Spinal cord (tissue), 10 donors: ENCODE results near the gene SESN3. TPM values are rescaled to one million over a fixed set of nuclear protein-coding genes. Genes with fewer than 3 reads are reported as not detected.
A peak's percentile ranks its signal among the peaks of the same experiment; 100 is the strongest.
"Not testable (repeated sequence)": the region's sequence is repeated elsewhere in the genome, so short reads cannot be mapped to it uniquely, and the experiment has no call there.

Source experiments
- DNase-seq, 6 donors: peaks; one replicate each; pipeline versions ENCODE4 v3.0.0 to v3.0.0-alpha.2; 2013 to 2015; ENCODE audit warnings: low spot score in 6 of 6, low read depth in 4 of 6
- H3K27ac ChIP-seq: one replicate; pipeline ENCODE4 v1.5.1; 2013; ENCODE audit warnings: low read depth, low read length, control low read depth
- H3K27me3 ChIP-seq: one replicate; pipeline ENCODE4 v1.6.1; 2013; ENCODE audit warnings: low read length; ENCODE audit not compliant: control insufficient read depth, insufficient read depth
- H3K36me3 ChIP-seq: one replicate; pipeline ENCODE4 v1.6.1; 2013; ENCODE audit warnings: low read length; ENCODE audit not compliant: control insufficient read depth, insufficient read depth
- H3K4me1 ChIP-seq: one replicate; pipeline ENCODE4 v1.6.1; 2013; ENCODE audit warnings: low read length; ENCODE audit not compliant: control insufficient read depth, insufficient read depth
- H3K4me3 ChIP-seq: one replicate; pipeline ENCODE4 v1.5.1; 2013; ENCODE audit warnings: low read depth, low read length, control low read depth
- H3K9me3 ChIP-seq: one replicate; pipeline ENCODE4 v1.6.1; 2013; ENCODE audit warnings: low read length; ENCODE audit not compliant: control insufficient read depth, insufficient read depth
- WGBS: methylation state at CpG from one replicate; pipeline ENCODE4 v1.1.5; 2013; ENCODE audit warnings: missing lambda C conversion rate; ENCODE audit not compliant: insufficient coverage; 5-methylcytosine and 5-hydroxymethylcytosine counted together
- long read RNA-seq, 4 donors: transcript quantifications; one replicate each; lab custom pipeline, GENCODE V29; 2026
- polyA plus RNA-seq, 2 donors: library from polyadenylated mRNA; unstranded; fragments of 120-200 nt; gene quantifications; one replicate each; pipeline ENCODE4 v1.2.1, GENCODE V29; 2013; ENCODE audit not compliant: insufficient read length in 2 of 2
- total RNA-seq, 2 donors: library from RNA; depleted of rRNA in 1 of 2; stranded (reverse); fragments of 120-200 nt in 1 of 2; fragments of >200 nt in 1 of 2; gene quantifications; one replicate each; pipeline versions ENCODE4 v1.2.3 to v1.2.4, GENCODE V29; 2013 to 2014
- donor health status: healthy.

SESN3 gene
- total RNA-seq (100 to 1,000 TPM; 101 to 162 TPM), polyA plus RNA-seq (100 to 1,000 TPM in 1 of 2 donors, 10 to 100 TPM in 1; 67.9 to 120 TPM)
- long read RNA-seq, donor 1, full-length matches to known transcripts: 7 of 7 reads
- long read RNA-seq, donor 1, partial matches to known transcripts: 0 of 7 reads
- long read RNA-seq, donor 1, other reads (novel, unspliced or antisense): 0 of 7 reads
- long read RNA-seq, donor 2, full-length matches to known transcripts: 7 of 7 reads
- long read RNA-seq, donor 2, partial matches to known transcripts: 0 of 7 reads
- long read RNA-seq, donor 2, other reads (novel, unspliced or antisense): 0 of 7 reads
- long read RNA-seq, donor 3, full-length matches to known transcripts: 8 of 8 reads
- long read RNA-seq, donor 3, partial matches to known transcripts: 0 of 8 reads
- long read RNA-seq, donor 3, other reads (novel, unspliced or antisense): 0 of 8 reads
- long read RNA-seq, donor 4, full-length matches to known transcripts: 3 of 3 reads
- long read RNA-seq, donor 4, partial matches to known transcripts: 0 of 3 reads
- long read RNA-seq, donor 4, other reads (novel, unspliced or antisense): 0 of 3 reads

- WGBS: under 1% methylated on average over 29 of the region's 40 CpGs
- no peaks in the 10 kb centered on the region for H3K27me3 ChIP-seq
- H3K4me3 ChIP-seq: peak within 1 kb of the TSS; percentile 97
- H3K9me3 ChIP-seq: no peaks in the 10 kb centered on the region
- H3K4me1 ChIP-seq: peaks cover 8% of the 10 kb centered on the region
- peak; percentile 93 to 100 (median 98) for DNase-seq
- no peaks in the 10 kb centered on the region for H3K36me3 ChIP-seq
- H3K27ac ChIP-seq: peak within 1 kb of the TSS; percentile 99
Observed at GRCh38 chr11:95231127-95231880, at the start of gene SESN3. Gene SESN3, minus strand, starts transcription at chr11:95231202. Its CDS starts 342 bp downstream, at chr11:95230860.

GRCh38 chr11:95279921-95280868 lies 49.2 kb upstream of the SESN3 start:
- Histone ChIP-seq H3K4me3 (no peak overlapping the region), H3K27me3 (no peaks in the 10 kb centered on the region), H3K4me1 (peaks cover 7% of the 10 kb centered on the region), H3K27ac (peak overlapping the region; percentile 34), H3K36me3 (no peaks in the 10 kb centered on the region), H3K9me3 (no peaks in the 10 kb centered on the region)
- 63% methylated on average over 4 of the region's 6 CpGs for WGBS
- peak in 1 of 6 donors; percentile 77 for DNase-seq

- peaks cover 7% of the 10 kb centered on the region for H3K4me1 ChIP-seq
- DNase-seq: no peak
- H3K36me3 ChIP-seq: no peaks in the 10 kb centered on the region
- H3K27ac ChIP-seq: no peak overlapping the region
- WGBS: no CpG with 5 or more reads among the region's 2 CpGs
- no peaks in the 10 kb centered on the region for H3K9me3 ChIP-seq
- H3K4me3 ChIP-seq: no peak overlapping the region
- H3K27me3 ChIP-seq: no peaks in the 10 kb centered on the region
Observed at GRCh38 chr11:95277868-95278267, 46.9 kb upstream of the SESN3 start.

- Histone ChIP-seq H3K9me3 (no peaks in the 10 kb centered on the region), H3K4me3 (no peak overlapping the region), H3K36me3 (no peaks in the 10 kb centered on the region), H3K27me3 (no peaks in the 10 kb centered on the region), H3K27ac (no peak overlapping the region), H3K4me1 (no peaks in the 10 kb centered on the region)
- no peak for DNase-seq
- no CpG with 5 or more reads among the region's 4 CpGs for WGBS
Observed at GRCh38 chr11:95276139-95276538, 45.1 kb upstream of the SESN3 start.

GRCh38 chr11:95273618-95274017 lies 42.6 kb upstream of the SESN3 start:
- H3K27ac ChIP-seq, H3K4me1 ChIP-seq, H3K4me3 ChIP-seq, H3K9me3 ChIP-seq, H3K27me3 ChIP-seq, DNase-seq, H3K36me3 ChIP-seq: not testable (repeated sequence)
- WGBS: no CpG with 5 or more reads among the region's 5 CpGs

GRCh38 chr11:95269036-95269819 lies 38.2 kb upstream of the SESN3 start:
- Histone ChIP-seq H3K36me3 (no peaks in the 10 kb centered on the region), H3K9me3 (no peaks in the 10 kb centered on the region), H3K4me1 (no peaks in the 10 kb centered on the region), H3K27ac (no peak overlapping the region), H3K4me3 (no peak overlapping the region), H3K27me3 (no peaks in the 10 kb centered on the region)
- DNase-seq: peak in 1 of 6 donors; percentile 84
- 50% methylated on average over 4 of the region's 5 CpGs for WGBS

GRCh38 chr11:95268391-95268790 lies 37.4 kb upstream of the SESN3 start:
- Histone ChIP-seq H3K9me3 (no peaks in the 10 kb centered on the region), H3K36me3 (no peaks in the 10 kb centered on the region)

GRCh38 chr11:95267601-95268213 lies 36.7 kb upstream of the SESN3 start:
- no peaks in the 10 kb centered on the region for H3K9me3 ChIP-seq
- DNase-seq: no peak
- H3K27me3 ChIP-seq: no peaks in the 10 kb centered on the region
- no CpG with 5 or more reads among the region's 1 CpG for WGBS
- no peaks in the 10 kb centered on the region for H3K36me3 ChIP-seq
- no peaks in the 10 kb centered on the region for H3K4me1 ChIP-seq
- H3K27ac ChIP-seq: no peak overlapping the region
- no peak overlapping the region for H3K4me3 ChIP-seq

More at GRCh38 chr11:95268391-95268790, 37.4 kb upstream of the SESN3 start:
- DNase-seq: peak in 1 of 6 donors; percentile 34
- no CpG with 5 or more reads among the region's 1 CpG for WGBS
- H3K4me3 ChIP-seq: no peak overlapping the region
- H3K4me1 ChIP-seq: no peaks in the 10 kb centered on the region
- H3K27ac ChIP-seq: no peak overlapping the region
- no peaks in the 10 kb centered on the region for H3K27me3 ChIP-seq
